HepG2 (cell line): Measurements from ENCODE around the gene ZNF324B. TPM values are rescaled to one million over a fixed set of nuclear protein-coding genes. Genes with fewer than 3 reads are reported as not detected.
A peak's percentile ranks its signal among the peaks of the same experiment; 100 is the strongest.

ENCODE experiments used
- HINFP ChIP-seq: sonication (generic); formaldehyde crosslinking; IDR thresholded peaks from 2 replicates; pipeline ENCODE4 v1.4.0; 2020; ENCODE audit warnings: low read depth, mild to moderate bottlenecking, missing genetic modification reagents
- HMGA1 ChIP-seq: sonication (generic); formaldehyde crosslinking; conservative IDR thresholded peaks from 2 replicates; pipeline ENCODE4 v1.4.0; 2020; ENCODE audit warnings: missing genetic modification reagents
- HMGXB3 ChIP-seq: sonication (generic); formaldehyde crosslinking; IDR thresholded peaks from 2 replicates; pipeline ENCODE4 v1.4.0; 2020; ENCODE audit warnings: missing genetic modification reagents, borderline replicate concordance
- HOXD1 ChIP-seq: sonication (generic); formaldehyde crosslinking; IDR thresholded peaks from 2 replicates; pipeline ENCODE4 v1.5.0; 2020; ENCODE audit warnings: missing genetic modification reagents
- MATR3 ChIP-seq: sonication (generic); formaldehyde crosslinking; IDR thresholded peaks from 2 replicates; pipeline ENCODE4 v1.4.0; 2020; ENCODE audit warnings: missing genetic modification reagents
- NPAS2 ChIP-seq: sonication (generic); formaldehyde crosslinking; IDR thresholded peaks from 2 replicates; pipeline ENCODE4 v1.8.0; 2022; ENCODE audit warnings: mild to moderate bottlenecking, missing genetic modification reagents, borderline replicate concordance
- PBX2 ChIP-seq: IDR thresholded peaks from 2 replicates; pipeline ENCODE4 v1.6.1; 2016; ENCODE audit warnings: control low read depth
- PTBP1 ChIP-seq: fragments of 200-400 bp; formaldehyde crosslinking; IDR thresholded peaks from 2 replicates; pipeline ENCODE4 v1.6.1; 2018; ENCODE audit warnings: low read length, low read depth; ENCODE audit not compliant: poor library complexity, severe bottlenecking
- RNF2 ChIP-seq: fragments of 450-650 bp; conservative IDR thresholded peaks from 2 replicates; pipeline ENCODE4 v1.6.1; 2016; ENCODE audit warnings: low read depth
- THAP9 ChIP-seq: sonication (generic); formaldehyde crosslinking; IDR thresholded peaks from 2 replicates; pipeline ENCODE4; 2020; ENCODE audit warnings: missing genetic modification reagents, mild to moderate bottlenecking, borderline replicate concordance
- ZBTB21 ChIP-seq: sonication (generic); formaldehyde crosslinking; IDR thresholded peaks from 2 replicates; pipeline ENCODE4 v1.4.0; 2020; ENCODE audit warnings: missing genetic modification reagents
- ZNF224 ChIP-seq: sonication (generic); formaldehyde crosslinking; IDR thresholded peaks from 2 replicates; pipeline ENCODE4 v1.5.0; 2020; ENCODE audit warnings: mild to moderate bottlenecking, missing genetic modification reagents
- ZNF431 ChIP-seq: sonication (generic); formaldehyde crosslinking; IDR thresholded peaks from 2 replicates; pipeline ENCODE4 v1.9.0; 2022; ENCODE audit warnings: missing genetic modification reagents, low read depth, mild to moderate bottlenecking, borderline replicate concordance
- ZNF468 ChIP-seq: sonication (generic); formaldehyde crosslinking; IDR thresholded peaks from 2 replicates; pipeline ENCODE4 v1.8.0; 2022; ENCODE audit warnings: mild to moderate bottlenecking, moderate library complexity, missing genetic modification reagents
- ZNF557 ChIP-seq: sonication (generic); formaldehyde crosslinking; IDR thresholded peaks from 2 replicates; pipeline ENCODE4 v1.4.0; 2020; ENCODE audit warnings: missing genetic modification reagents
- polyA plus RNA-seq, 8 experiments: library from polyadenylated mRNA; depleted of rRNA in 3 of 8; stranded (reverse) in 7 of 8; unstranded in 1 of 8; fragments of >200 nt; fragmentation: Illumina TruSeq in 4 of 8; extraction: Trizol in 4 of 8; gene quantifications; 2 replicates each; pipeline versions ENCODE4 v1.2.1 to v1.2.3, GENCODE V29; 2011 to 2016; ENCODE audit warnings: low read depth in 4 of 8, missing spikeins in 1 of 8, mixed read lengths in 1 of 8; ENCODE audit not compliant: insufficient read depth in 1 of 8
- total RNA-seq, 5 experiments: library from RNA; depleted of rRNA; stranded (reverse); fragments of >200 nt; fragmentation: Illumina TruSeq; extraction: Trizol; gene quantifications; 2 replicates each; pipeline ENCODE4 v1.2.3, GENCODE V29; 2016; ENCODE audit warnings: low read depth in 1 of 5
- TF ChIP-seq, protein P1 (sequence below): sonication (generic); formaldehyde crosslinking; IDR thresholded peaks from 2 replicates; pipeline ENCODE4 v1.4.0; 2020; ENCODE audit warnings: missing genetic modification reagents

ZNF324B gene
- total and polyA plus RNA-seq, 2 of the 13 experiments (the other 11 are each of a cell fraction or from before 2014, with no cell fraction given) = 0.53 to 3.0 TPM

GRCh38 chr19:58466760-58467589 lies 15.6 kb downstream of the ZNF324B start, which contains the start of gene ZNF324 (continued):
- TF ChIP-seq HINFP (peak; percentile 89), HMGXB3 (CRISPR knock-in tag) (peak; percentile 30; the same call in 1 of the 2 replicates), ZNF468 (CRISPR knock-in tag) (no peak), ZNF431 (CRISPR knock-in tag) (no peak), PTBP1 (no peak), NPAS2 (CRISPR knock-in tag) (no peak), PBX2 (no peak), THAP9 (no peak), ZNF224 (no peak), ZNF557 (CRISPR knock-in tag) (no peak), HMGA1 (CRISPR knock-in tag) (no peak), MATR3 (CRISPR knock-in tag) (no peak), HOXD1 (CRISPR knock-in tag) (0 out of 2 replicates have a peak, but pooled peaks have one; percentile 41), ZBTB21 (CRISPR knock-in tag) (no peak), RNF2 (peak; percentile 71)
- TF ChIP-seq, protein P1, sequence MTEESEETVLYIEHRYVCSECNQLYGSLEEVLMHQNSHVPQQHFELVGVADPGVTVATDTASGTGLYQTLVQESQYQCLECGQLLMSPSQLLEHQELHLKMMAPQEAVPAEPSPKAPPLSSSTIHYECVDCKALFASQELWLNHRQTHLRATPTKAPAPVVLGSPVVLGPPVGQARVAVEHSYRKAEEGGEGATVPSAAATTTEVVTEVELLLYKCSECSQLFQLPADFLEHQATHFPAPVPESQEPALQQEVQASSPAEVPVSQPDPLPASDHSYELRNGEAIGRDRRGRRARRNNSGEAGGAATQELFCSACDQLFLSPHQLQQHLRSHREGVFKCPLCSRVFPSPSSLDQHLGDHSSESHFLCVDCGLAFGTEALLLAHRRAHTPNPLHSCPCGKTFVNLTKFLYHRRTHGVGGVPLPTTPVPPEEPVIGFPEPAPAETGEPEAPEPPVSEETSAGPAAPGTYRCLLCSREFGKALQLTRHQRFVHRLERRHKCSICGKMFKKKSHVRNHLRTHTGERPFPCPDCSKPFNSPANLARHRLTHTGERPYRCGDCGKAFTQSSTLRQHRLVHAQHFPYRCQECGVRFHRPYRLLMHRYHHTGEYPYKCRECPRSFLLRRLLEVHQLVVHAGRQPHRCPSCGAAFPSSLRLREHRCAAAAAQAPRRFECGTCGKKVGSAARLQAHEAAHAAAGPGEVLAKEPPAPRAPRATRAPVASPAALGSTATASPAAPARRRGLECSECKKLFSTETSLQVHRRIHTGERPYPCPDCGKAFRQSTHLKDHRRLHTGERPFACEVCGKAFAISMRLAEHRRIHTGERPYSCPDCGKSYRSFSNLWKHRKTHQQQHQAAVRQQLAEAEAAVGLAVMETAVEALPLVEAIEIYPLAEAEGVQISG (CRISPR knock-in tag) = peak; percentile 81
